HCT116 (cell line): ENCODE results near the gene ATP8B3. TPM values are rescaled to one million over a fixed set of nuclear protein-coding genes. Genes with fewer than 3 reads are reported as not detected.

Experiments used
- ATAC-seq: fragments of 200-7000 bp; cut with Tn5 transposase; 2 replicates; pipeline ENCODE4 v1.9.1; 2020; ENCODE audit warnings: mild to moderate bottlenecking, moderate library complexity
- BruUV-seq: library from RNA; stranded (reverse); fragments of 400-500 nt; replicated peaks from 2 replicates; lab custom pipeline; 2021; lab: Mats Ljungman, UMichigan
- CTCF ChIA-PET: fragments of 300-600 bp; sonication (Branson Sonifier 250); formaldehyde crosslinking; loops from one replicate; lab custom pipeline; 2021; ENCODE audit warnings: antibody characterized with exemption; lab: Charles Lee
- POLR2A ChIA-PET: fragments of 300-600, 350-600 bp; sonication (Branson Sonifier 250); formaldehyde crosslinking; loops from one replicate; lab custom pipeline; 2021; ENCODE audit warnings: antibody characterized with exemption; lab: Charles Lee
- RAD21 ChIA-PET, 2 experiments: fragments of 300-600 bp; sonication (Branson Sonifier 250); formaldehyde crosslinking; loops; one replicate each; lab custom pipeline; 2023; ENCODE audit warnings: low total read pairs in 2 of 2; ENCODE audit not compliant: uncharacterized antibody in 2 of 2, unreplicated experiment in 2 of 2, low non-redundant PET in 1 of 2; lab: Charles Lee
- DNase-seq: peaks from one replicate; pipeline ENCODE4 v3.0.0-alpha.2; 2010; ENCODE audit warnings: low read depth, low spot score
- H2AFZ ChIP-seq: fragments of 200-600 bp; shearing (Covaris generic), sonication (generic); 2 replicates; pipeline ENCODE4 v1.6.1; 2017; ENCODE audit warnings: low read depth, mixed run types, mixed read lengths, antibody characterized with exemption, low read length; ENCODE audit not compliant: poor library complexity, severe bottlenecking
- H3K27ac ChIP-seq: 2 replicates; pipeline ENCODE4 v1.5.1; 2012; ENCODE audit warnings: low read depth, low read length
- H3K27me3 ChIP-seq: fragments of 200-600 bp; sonication (generic); 2 replicates; pipeline ENCODE4 v1.6.1; 2016; ENCODE audit warnings: mixed run types, low read length, mixed read lengths; ENCODE audit not compliant: insufficient read depth
- H3K36me3 ChIP-seq, 2 experiments: fragments of 200-500 bp in 1 of 2; fragments of 200-600 bp in 1 of 2; sonication (Bioruptor generic) in 1 of 2; sonication (generic) in 1 of 2; 2 replicates each; pipeline versions ENCODE4 v1.5.1 to v1.6.1; 2014 to 2016; ENCODE audit warnings: low read length in 2 of 2, inconsistent platforms in 1 of 2, mixed read lengths in 1 of 2, mixed run types in 1 of 2; ENCODE audit not compliant: insufficient read depth in 2 of 2, control insufficient read depth in 1 of 2
- H3K4me1 ChIP-seq, 2 experiments: fragments of 200-600 bp in 1 of 2; sonication (generic) in 1 of 2; 2 replicates each; pipeline versions ENCODE4 v1.5.1 to v1.6.1; 2012 to 2017; ENCODE audit warnings: low read length in 2 of 2, inconsistent platforms in 1 of 2, mild to moderate bottlenecking in 1 of 2, mixed read lengths in 1 of 2, mixed run types in 1 of 2, moderate library complexity in 1 of 2; ENCODE audit not compliant: insufficient read depth in 2 of 2, control insufficient read depth in 1 of 2
- H3K4me2 ChIP-seq: fragments of 200-600 bp; sonication (generic); 2 replicates; pipeline ENCODE4 v1.6.1; 2017; ENCODE audit warnings: mixed run types, low read length, mixed read lengths
- H3K4me3 ChIP-seq, 2 experiments: fragments of 200-600 bp in 1 of 2; sonication (generic) in 1 of 2; replicated peaks in 1 of 2; 2 replicates each; pipeline ENCODE4 v1.5.1; 2011 to 2016; ENCODE audit warnings: low read length in 2 of 2, control low read depth in 1 of 2, low read depth in 1 of 2, mild to moderate bottlenecking in 1 of 2, mixed read lengths in 1 of 2, mixed run types in 1 of 2
- H3K79me2 ChIP-seq: fragments of 200-600 bp; sonication (generic); 2 replicates; pipeline ENCODE4 v1.6.1; 2017; ENCODE audit warnings: mild to moderate bottlenecking, mixed run types, low read length, moderate library complexity, mixed read lengths; ENCODE audit not compliant: insufficient read depth
- H3K9ac ChIP-seq: fragments of 200-600 bp; sonication (generic); 2 replicates; pipeline ENCODE4 v1.6.1; 2016; ENCODE audit warnings: low read length, mixed read lengths
- H3K9me2 ChIP-seq: fragments of 200-600 bp; sonication (generic), shearing (Covaris generic); 2 replicates; pipeline ENCODE4 v1.6.1; 2017; ENCODE audit warnings: mixed run types, mild to moderate bottlenecking, moderate library complexity; ENCODE audit not compliant: insufficient read depth
- H3K9me3 ChIP-seq, 2 experiments: fragments of 200-500 bp in 1 of 2; fragments of 200-600 bp in 1 of 2; sonication (Bioruptor generic) in 1 of 2; sonication (generic) in 1 of 2; 2 replicates each; pipeline ENCODE4 v1.6.1; 2014 to 2017; ENCODE audit warnings: low read length in 2 of 2, mixed read lengths in 2 of 2, inconsistent platforms in 1 of 2, low read depth in 1 of 2, mild to moderate bottlenecking in 1 of 2, mixed run types in 1 of 2, moderate library complexity in 1 of 2; ENCODE audit not compliant: control insufficient read depth in 1 of 2, insufficient read depth in 1 of 2
- H4K20me1 ChIP-seq: fragments of 200-600 bp; sonication (generic), shearing (Covaris generic); 2 replicates; pipeline ENCODE4 v1.6.1; 2017; ENCODE audit warnings: mixed run types, mild to moderate bottlenecking, moderate library complexity; ENCODE audit not compliant: insufficient read depth
- ATF3 ChIP-seq: IDR thresholded peaks from 2 replicates; pipeline ENCODE4 v1.6.1; 2012
- CBX3 ChIP-seq: IDR thresholded peaks from 2 replicates; pipeline ENCODE4 v1.6.1; 2012; ENCODE audit warnings: low read depth
- CTCF ChIP-seq, 3 experiments: fragments of 200-600 bp in 1 of 3; sonication (generic) in 1 of 3; IDR thresholded peaks in 2 of 3; conservative IDR thresholded peaks in 1 of 3; 2 replicates each; pipeline ENCODE4 v1.5.1; 2012 to 2017; ENCODE audit warnings: low read depth in 2 of 3, low read length in 2 of 3, antibody characterized with exemption in 1 of 3, borderline replicate concordance in 1 of 3, control low read depth in 1 of 3, mild to moderate bottlenecking in 1 of 3, mixed read lengths in 1 of 3, mixed run types in 1 of 3, moderate library complexity in 1 of 3; ENCODE audit not compliant: insufficient read depth in 1 of 3
- EGR1 ChIP-seq: IDR thresholded peaks from 2 replicates; pipeline ENCODE4 v1.6.1; 2012; ENCODE audit warnings: low read depth
- EZH2 ChIP-seq: fragments of 200-600 bp; sonication (generic); IDR thresholded peaks from 2 replicates; pipeline ENCODE4 v1.6.1; 2017; ENCODE audit warnings: antibody characterized with exemption, mixed run types
- POLR2A ChIP-seq: IDR thresholded peaks from 2 replicates; pipeline ENCODE4 v1.7.0; 2011; ENCODE audit warnings: borderline replicate concordance; ENCODE audit not compliant: insufficient read depth, insufficient read length; ENCODE audit errors: extremely low read depth
- REST ChIP-seq: IDR thresholded peaks from 2 replicates; pipeline ENCODE4 v1.6.1; 2012; ENCODE audit warnings: low read depth
- SIN3A ChIP-seq: IDR thresholded peaks from 2 replicates; pipeline ENCODE4 v1.6.1; 2012; ENCODE audit warnings: low read depth
- SP1 ChIP-seq: IDR thresholded peaks from 2 replicates; pipeline ENCODE4 v1.6.1; 2012; ENCODE audit warnings: low read depth
- ZFX ChIP-seq: fragments of 450-650 bp; IDR thresholded peaks from 2 replicates; pipeline ENCODE4 v1.6.1; 2017
- ZNF274 ChIP-seq: fragments of 200-500 bp; sonication (Bioruptor generic); IDR thresholded peaks from 2 replicates; pipeline ENCODE4 v1.6.1; 2014; ENCODE audit warnings: mild to moderate bottlenecking, low read depth, low read length, inconsistent platforms
- intact Hi-C: fragments of 100-400 bp; cut with micrococcal nuclease; formaldehyde crosslinking; loops from 2 replicates; pipeline ENCODE4 v1.10.0; 2022
- total RNA-seq: library from RNA; stranded (reverse); gene quantifications from one replicate; pipeline ENCODE4 v1.2.1, GENCODE V29; 2021; ENCODE audit not compliant: unreplicated experiment

ATP8B3 gene
- total RNA-seq, 1 experiment from 2014 or later: 17.0 TPM

GRCh38 chr19:1823539-1824251 lies 11.6 kb upstream of the ATP8B3 start:
- POLR2A ChIA-PET: no interaction called here
- no TSS peak for BruUV-seq
- Histone ChIP-seq H3K9me3 (no peaks in the 10 kb centered on the region), H3K4me3 (no peak overlapping the region), H3K36me3 (peaks cover 9 to 14% of the 10 kb centered on the region in 2 experiments), H3K27me3 (no peaks in the 10 kb centered on the region), H3K9ac (no peak overlapping the region), H3K27ac (peak overlapping the region; percentile 22; the same call in 1 of the 2 replicates), H4K20me1 (no peaks in the 10 kb centered on the region), H3K4me2 (no peak overlapping the region), H2AFZ (no peak overlapping the region), H3K4me1 (peaks cover 4 to 7% of the 10 kb centered on the region in 2 experiments; a peak in 3 of 4 replicates), H3K79me2 (peaks cover 7% of the 10 kb centered on the region; the same call in 1 of the 2 replicates), H3K9me2 (no peaks in the 10 kb centered on the region)
- RAD21 ChIA-PET: no interaction called here
- DNase-seq (no peak), ATAC-seq (no peak)
- intact Hi-C loops: no loop called here
- TF ChIP-seq ATF3: no peak
- TF ChIP-seq EZH2: no peak
- no peak for TF ChIP-seq SIN3A
- no peak for TF ChIP-seq SP1
- TF ChIP-seq POLR2A: no peak
- TF ChIP-seq CTCF (IDR thresholded peaks at IDR 0.05 in 2 of 3, conservative IDR thresholded peaks at IDR 0.05 in 1 of 3; ENCODE audit: borderline replicate concordance in 1 of 3, insufficient read depth in 1 of 3, low read depth in 2 of 3, low read length in 2 of 3): no peak
- TF ChIP-seq CBX3: no peak
- TF ChIP-seq EGR1: no peak
- no peak for TF ChIP-seq ZFX
- no peak for TF ChIP-seq ZNF274
- no peak for TF ChIP-seq REST
- CTCF ChIA-PET: no interaction called here
